IgD-negative memory B cell (primary cell): Measurements from ENCODE around the gene RASSF5. TPM values are rescaled to one million over a fixed set of nuclear protein-coding genes. Genes with fewer than 3 reads are reported as not detected.
A peak's percentile ranks its signal among the peaks of the same experiment; 100 is the strongest.
"Not testable (repeated sequence)": the region's sequence is repeated elsewhere in the genome, so short reads cannot be mapped to it uniquely, and the experiment has no call there.

Experiments used
- H3K27ac Mint-ChIP-seq, 3 donors: one replicate each; pipeline ENCODE4 v1.8.0; 2020 to 2022; ENCODE audit warnings: mild to moderate bottlenecking in 3 of 3, mixed read lengths in 3 of 3, moderate library complexity in 1 of 3
- H3K27me3 Mint-ChIP-seq: one replicate; pipeline ENCODE4 v1.8.0; 2021; ENCODE audit warnings: mixed read lengths
- H3K36me3 Mint-ChIP-seq: one replicate; pipeline ENCODE4 v1.8.0; 2020; ENCODE audit warnings: mild to moderate bottlenecking, mixed read lengths
- H3K4me1 Mint-ChIP-seq, 3 donors: one replicate each; pipeline ENCODE4 v1.8.0; 2020 to 2022; ENCODE audit warnings: mixed read lengths in 3 of 3, mild to moderate bottlenecking in 1 of 3
- H3K4me3 Mint-ChIP-seq, 4 donors: one replicate each; pipeline ENCODE4 v1.8.0; 2020 to 2022; ENCODE audit warnings: mild to moderate bottlenecking in 4 of 4, mixed read lengths in 4 of 4, moderate library complexity in 3 of 4
- H3K9me3 Mint-ChIP-seq, 3 donors: one replicate each; pipeline ENCODE4 v1.8.0; 2020 to 2021; ENCODE audit warnings: mixed read lengths in 3 of 3, mild to moderate bottlenecking in 1 of 3
- polyA plus RNA-seq: library from polyadenylated mRNA; unstranded; fragments of 300-500 nt; fragmentation: Illumina TruSeq; gene quantifications from one replicate; pipeline ENCODE4 v1.2.3, GENCODE V29; 2021

The RASSF5 gene
- polyA plus RNA-seq, 1 donor from 2014 or later: 130 TPM

DNA sequence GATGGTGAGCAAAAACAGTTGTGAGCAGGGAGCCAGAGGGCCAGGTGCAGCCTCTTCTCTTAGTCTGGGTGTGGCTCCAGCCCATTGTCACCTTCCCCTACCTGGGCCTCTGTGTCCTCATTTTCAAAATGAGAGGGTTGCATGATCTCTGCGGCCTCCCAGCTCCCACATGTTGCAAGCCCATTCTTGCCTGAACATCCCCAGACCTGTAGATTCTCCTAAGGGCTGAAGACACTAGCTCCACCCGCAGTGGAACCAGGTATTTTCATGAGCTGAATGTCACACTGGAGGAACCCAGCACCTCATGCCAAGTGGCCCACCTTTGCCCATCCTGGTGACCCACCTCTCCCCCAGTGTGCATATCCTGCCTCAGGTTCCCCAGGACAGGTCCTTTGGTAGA, 24.7 kb upstream of the RASSF5 start:
- Mint-ChIP-seq H3K4me1 (peaks cover 0 to 3% (median 2%) of the 10 kb centered on the region in 3 donors), H3K36me3 (no peaks in the 10 kb centered on the region), H3K4me3 (no peak overlapping the region), H3K27ac (no peak overlapping the region), H3K27me3 (no peaks in the 10 kb centered on the region), H3K9me3 (no peaks in the 10 kb centered on the region)

DNA sequence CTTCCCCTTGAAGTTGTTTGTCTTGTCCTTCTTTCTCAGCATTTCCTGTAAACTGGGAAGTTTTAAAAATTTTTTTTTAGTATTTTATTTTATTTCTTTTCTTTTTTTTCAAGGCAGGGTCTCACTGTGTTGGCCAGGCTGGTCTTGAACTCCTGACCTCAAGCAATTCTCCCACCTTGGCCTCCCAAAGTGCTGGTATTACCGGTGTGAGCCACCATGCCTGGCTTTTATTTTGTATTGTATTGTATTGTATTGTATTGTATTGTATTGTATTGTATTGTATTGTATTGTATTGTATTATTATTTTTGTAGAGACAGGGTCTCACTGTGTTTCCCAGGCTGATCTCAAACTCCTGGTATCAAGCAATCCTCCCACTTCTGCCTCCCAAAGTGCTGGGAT, 23.5 kb upstream of the RASSF5 start:
- H3K36me3 Mint-ChIP-seq, H3K27ac Mint-ChIP-seq, H3K4me1 Mint-ChIP-seq, H3K9me3 Mint-ChIP-seq, H3K4me3 Mint-ChIP-seq, H3K27me3 Mint-ChIP-seq: not testable (repeated sequence)

- H3K9me3 Mint-ChIP-seq: no peaks in the 10 kb centered on the region
- H3K27ac Mint-ChIP-seq: no peak overlapping the region
- H3K4me1 Mint-ChIP-seq: peaks cover 0 to 1% (median 0%) of the 10 kb centered on the region in 3 donors
- H3K27me3 Mint-ChIP-seq: no peaks in the 10 kb centered on the region
- no peak overlapping the region for H3K4me3 Mint-ChIP-seq
- peaks cover 2% of the 10 kb centered on the region for H3K36me3 Mint-ChIP-seq
Measured at GRCh38 chr1:206484901-206485300, 22.4 kb upstream of the RASSF5 start.

GRCh38 chr1:206486995-206487788, 20.1 kb upstream of the RASSF5 start:
- peaks cover 5% of the 10 kb centered on the region for H3K36me3 Mint-ChIP-seq
- no peaks in the 10 kb centered on the region for H3K9me3 Mint-ChIP-seq
- H3K4me1 Mint-ChIP-seq: peaks cover 0 to 1% (median 0%) of the 10 kb centered on the region in 3 donors
- no peak overlapping the region for H3K27ac Mint-ChIP-seq
- H3K4me3 Mint-ChIP-seq: no peak overlapping the region
- H3K27me3 Mint-ChIP-seq: no peaks in the 10 kb centered on the region

DNA sequence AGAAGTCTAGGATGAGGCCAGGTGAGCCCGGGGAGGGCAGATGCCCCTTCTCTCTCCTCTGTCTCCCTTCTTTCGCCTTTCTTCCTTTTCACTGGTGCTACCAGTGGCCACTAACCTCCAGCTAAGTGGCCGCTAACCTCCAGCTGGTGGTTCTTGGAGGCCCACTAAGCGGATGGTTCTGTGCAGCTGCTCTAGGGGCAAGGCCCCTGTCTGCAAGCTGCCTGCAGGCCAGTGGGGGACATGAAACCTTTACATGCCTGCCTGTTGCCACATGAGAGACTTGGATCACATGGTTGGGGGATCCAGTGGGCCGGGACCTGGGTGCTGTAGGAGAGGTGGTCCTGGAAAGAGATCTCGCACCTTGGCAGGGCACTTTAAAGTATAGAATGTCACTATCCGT, 19.4 kb upstream of the RASSF5 start:
- Mint-ChIP-seq H3K9me3 (no peaks in the 10 kb centered on the region), H3K27me3 (no peaks in the 10 kb centered on the region), H3K36me3 (peaks cover 5% of the 10 kb centered on the region), H3K4me3 (no peak overlapping the region), H3K27ac (no peak overlapping the region), H3K4me1 (peaks cover 0 to 1% (median 0%) of the 10 kb centered on the region in 3 donors)

DNA sequence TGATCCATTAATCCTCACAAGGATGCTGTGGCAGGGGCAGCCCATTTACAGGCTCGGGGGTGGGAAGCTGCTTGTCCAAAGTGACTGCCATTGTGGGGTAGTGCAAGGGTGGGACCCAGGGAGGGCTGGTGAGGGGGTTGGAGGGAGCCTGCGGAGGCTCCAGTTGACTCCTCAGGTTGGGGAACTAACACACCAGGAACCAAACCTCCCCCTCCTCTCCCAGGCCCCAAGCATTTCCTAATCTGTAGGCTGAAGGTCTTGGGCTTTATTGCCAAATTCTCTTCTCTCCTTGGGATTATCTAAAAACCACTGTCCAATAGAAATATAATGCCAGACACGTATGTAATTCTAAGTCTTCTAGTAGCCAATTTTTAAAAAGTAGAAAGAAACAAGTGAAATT, 18.9 kb upstream of the RASSF5 start:
- Mint-ChIP-seq H3K36me3 (peaks cover 5% of the 10 kb centered on the region), H3K4me3 (no peak overlapping the region)

GRCh38 chr1:206489980-206490770, 17.2 kb upstream of the RASSF5 start:
- Mint-ChIP-seq H3K4me3 (peak overlapping the region in 1 of 4 donors; percentile 27), H3K36me3 (peaks cover 5% of the 10 kb centered on the region), H3K9me3 (no peaks in the 10 kb centered on the region), H3K4me1 (peaks cover 4 to 7% (median 5%) of the 10 kb centered on the region in 3 donors), H3K27ac (peak overlapping the region in 1 of 3 donors; percentile 43), H3K27me3 (no peaks in the 10 kb centered on the region)

More for the DNA sequence above, 18.9 kb upstream of the RASSF5 start:
- Mint-ChIP-seq H3K27me3 (no peaks in the 10 kb centered on the region), H3K9me3 (no peaks in the 10 kb centered on the region), H3K27ac (no peak overlapping the region), H3K4me1 (peaks cover 0 to 1% (median 0%) of the 10 kb centered on the region in 3 donors)

GRCh38 chr1:206490771-206491405, 16.4 kb upstream of the RASSF5 start:
- H3K36me3 Mint-ChIP-seq: peaks cover 5% of the 10 kb centered on the region
- no peaks in the 10 kb centered on the region for H3K9me3 Mint-ChIP-seq
- H3K27me3 Mint-ChIP-seq: no peaks in the 10 kb centered on the region
- no peak overlapping the region for H3K4me3 Mint-ChIP-seq
- peaks cover 11 to 14% (median 12%) of the 10 kb centered on the region in 3 donors for H3K4me1 Mint-ChIP-seq
- H3K27ac Mint-ChIP-seq: no peak overlapping the region

DNA sequence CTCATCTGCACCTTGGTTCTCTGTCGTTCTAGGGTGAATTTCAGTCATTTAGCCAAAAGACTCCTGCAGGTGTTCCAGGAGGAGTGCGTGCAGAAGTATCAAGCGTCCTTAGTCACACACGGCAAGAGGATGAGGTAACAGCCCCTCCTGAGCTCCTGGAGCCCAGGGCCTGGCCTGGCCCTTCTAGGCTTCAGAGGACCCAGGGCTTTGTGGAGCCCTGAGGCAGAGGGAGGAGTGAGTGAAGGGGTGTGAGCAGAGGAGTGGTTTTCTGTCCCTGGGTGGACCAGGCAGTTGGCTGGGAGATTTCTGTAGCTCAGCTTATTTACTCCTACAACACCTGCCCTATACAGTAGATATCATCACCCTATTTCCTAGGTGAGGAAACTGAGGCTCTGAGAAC, 15.7 kb upstream of the RASSF5 start:
- Mint-ChIP-seq H3K4me3 (no peak overlapping the region), H3K27me3 (peaks cover 1% of the 10 kb centered on the region), H3K4me1 (peaks cover 18 to 21% (median 19%) of the 10 kb centered on the region in 3 donors), H3K27ac (no peak overlapping the region), H3K9me3 (no peaks in the 10 kb centered on the region), H3K36me3 (peaks cover 5% of the 10 kb centered on the region)

DNA sequence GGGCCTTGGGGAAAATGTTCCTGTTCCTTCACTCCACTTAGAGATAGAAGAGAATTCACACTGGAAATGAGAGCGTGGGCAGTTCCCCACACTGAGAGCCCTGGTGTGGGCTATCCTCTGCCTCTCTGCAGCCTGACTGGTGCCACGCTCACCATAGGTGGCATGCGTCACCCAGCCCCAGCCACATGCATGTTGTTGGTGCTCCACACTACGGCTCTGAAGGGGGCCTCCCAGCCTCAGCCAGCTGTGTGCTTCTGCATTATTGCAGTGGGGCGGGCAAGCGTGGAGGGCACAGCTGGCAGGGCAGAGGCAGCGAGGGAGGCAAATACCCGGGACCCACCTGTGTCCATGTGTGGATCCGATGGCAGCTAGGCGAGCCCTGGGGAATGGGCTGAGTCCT, 14.7 kb upstream of the RASSF5 start:
- Mint-ChIP-seq H3K36me3 (peaks cover 5% of the 10 kb centered on the region), H3K9me3 (no peaks in the 10 kb centered on the region), H3K27ac (no peak overlapping the region), H3K4me1 (peaks cover 27 to 31% (median 27%) of the 10 kb centered on the region in 3 donors), H3K27me3 (peaks cover 1% of the 10 kb centered on the region), H3K4me3 (no peak overlapping the region)

DNA sequence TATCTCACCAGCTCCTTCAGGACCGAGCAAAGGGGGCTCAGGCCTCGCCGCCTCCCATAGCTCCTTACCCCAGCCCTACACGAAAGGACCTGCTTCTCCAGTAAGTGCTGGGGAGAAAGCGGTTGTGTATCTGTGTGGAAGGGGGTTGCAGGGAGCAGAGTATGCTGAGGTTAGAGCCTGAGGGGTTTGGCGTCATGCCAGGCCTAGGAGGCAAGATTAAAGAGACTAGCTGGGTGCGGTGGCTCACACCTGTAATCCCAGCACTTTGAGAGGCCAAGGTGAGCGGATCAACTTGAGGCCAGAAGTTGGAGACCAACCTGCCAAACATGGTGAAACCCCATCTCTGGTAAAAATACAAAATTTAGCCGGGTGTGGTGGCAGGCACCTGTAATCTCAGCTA, 14.1 kb upstream of the RASSF5 start:
- Mint-ChIP-seq H3K4me3 (no peak overlapping the region), H3K9me3 (no peaks in the 10 kb centered on the region), H3K36me3 (peaks cover 3% of the 10 kb centered on the region), H3K4me1 (peaks cover 29 to 34% (median 32%) of the 10 kb centered on the region in 3 donors), H3K27ac (no peak overlapping the region), H3K27me3 (peaks cover 1% of the 10 kb centered on the region)

- Mint-ChIP-seq H3K4me1 (peaks cover 35 to 36% (median 36%) of the 10 kb centered on the region in 3 donors), H3K4me3 (peak overlapping the region in 1 of 4 donors; percentile 78), H3K27me3 (peaks cover 1% of the 10 kb centered on the region), H3K9me3 (no peaks in the 10 kb centered on the region), H3K36me3 (peaks cover 3% of the 10 kb centered on the region), H3K27ac (peak overlapping the region in 2 of 3 donors; percentile 33 to 35)
Measured at GRCh38 chr1:206495011-206495461, 12.3 kb upstream of the RASSF5 start.

DNA sequence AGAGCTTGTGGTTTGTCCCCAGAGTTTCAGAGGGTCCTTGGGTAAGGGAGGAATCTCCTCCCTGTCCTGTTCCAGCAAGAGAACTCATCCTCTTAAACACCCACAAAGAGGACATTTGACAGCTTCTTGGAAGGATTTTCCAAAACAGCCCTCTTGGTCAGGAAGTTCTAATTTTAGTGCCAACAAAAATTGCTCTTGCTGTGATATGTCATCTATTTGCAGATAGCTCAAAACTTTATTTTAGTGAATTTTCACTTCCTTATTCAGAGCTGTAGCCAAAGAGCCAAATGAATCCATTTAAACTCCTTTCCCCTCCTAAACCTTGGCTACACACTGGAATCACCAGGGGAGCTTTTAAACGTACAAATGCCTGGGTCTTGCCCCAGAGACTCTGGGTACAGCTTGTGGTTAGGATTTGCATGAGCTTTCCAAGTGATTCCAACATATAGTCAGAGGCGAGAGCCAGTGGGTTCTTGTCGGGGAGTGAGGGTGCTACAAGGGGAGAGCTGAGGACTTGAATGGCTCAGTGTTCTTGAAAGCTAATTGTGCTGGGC, 11.8 kb upstream of the RASSF5 start:
- peaks cover 35 to 36% (median 36%) of the 10 kb centered on the region in 3 donors for H3K4me1 Mint-ChIP-seq
- no peaks in the 10 kb centered on the region for H3K9me3 Mint-ChIP-seq
- H3K4me3 Mint-ChIP-seq: peak overlapping the region in 2 of 4 donors; percentile 69 to 78
- peaks cover 3% of the 10 kb centered on the region for H3K36me3 Mint-ChIP-seq
- peak overlapping the region; percentile 4 to 93 (median 28) for H3K27ac Mint-ChIP-seq
- peaks cover 1% of the 10 kb centered on the region for H3K27me3 Mint-ChIP-seq

- H3K27ac Mint-ChIP-seq: peak overlapping the region; percentile 4 to 93 (median 90)
- H3K4me1 Mint-ChIP-seq: peaks cover 35 to 36% (median 36%) of the 10 kb centered on the region in 3 donors
- peak overlapping the region in 2 of 4 donors; percentile 69 to 78 for H3K4me3 Mint-ChIP-seq
- H3K36me3 Mint-ChIP-seq: peaks cover 1% of the 10 kb centered on the region
- no peaks in the 10 kb centered on the region for H3K9me3 Mint-ChIP-seq
- peaks cover 1% of the 10 kb centered on the region for H3K27me3 Mint-ChIP-seq
Measured at GRCh38 chr1:206496131-206496793, 11.1 kb upstream of the RASSF5 start.
